IPS DF 4.7 (cell line): ENCODE results near the gene UBALD2.
"Not testable (repeated sequence)": the region's sequence is repeated elsewhere in the genome, so short reads cannot be mapped to it uniquely, and the experiment has no call there.

ENCODE experiments used
- DNase-seq: peaks from one replicate; pipeline ENCODE4 v3.0.0-alpha.2; 2013; ENCODE audit warnings: low spot score; ENCODE audit errors: extremely low read depth

UBALD2 gene

GRCh38 chr17:76265624-76266243 is 586 bp downstream of the UBALD2 start:
- no peak for DNase-seq

- no peak for DNase-seq
Observed at GRCh38 chr17:76266244-76266938, 1.2 kb downstream of the UBALD2 start.

- DNase-seq: no peak
Observed at GRCh38 chr17:76267051-76267576, 2.0 kb downstream of the UBALD2 start.

GRCh38 chr17:76267581-76268001 is 2.4 kb downstream of the UBALD2 start:
- DNase-seq: not testable (repeated sequence)

GRCh38 chr17:76268015-76268749 is 3.0 kb downstream of the UBALD2 start:
- no peak for DNase-seq

GRCh38 chr17:76268991-76269981 is 4.1 kb downstream of the UBALD2 start:
- no peak for DNase-seq

GRCh38 chr17:76270127-76270592 is 5.0 kb downstream of the UBALD2 start:
- no peak for DNase-seq

GRCh38 chr17:76270770-76271668 is 5.9 kb downstream of the UBALD2 start:
- DNase-seq: no peak

GRCh38 chr17:76271669-76272540 is 6.8 kb downstream of the UBALD2 start:
- DNase-seq: no peak

GRCh38 chr17:76272541-76273444 is 7.6 kb downstream of the UBALD2 start:
- DNase-seq: no peak

- DNase-seq: no peak
Observed at GRCh38 chr17:76273445-76274111, 8.4 kb downstream of the UBALD2 start.

- no peak for DNase-seq
Observed at GRCh38 chr17:76274112-76274956, 9.2 kb downstream of the UBALD2 start.

GRCh38 chr17:76275382-76276068 is 10.4 kb downstream of the UBALD2 start:
- DNase-seq: no peak

- DNase-seq: no peak
Observed at GRCh38 chr17:76276069-76276431, 10.9 kb downstream of the UBALD2 start.

GRCh38 chr17:76276461-76277299 is 11.5 kb downstream of the UBALD2 start:
- DNase-seq: no peak
